Measurements from ENCODE around the gene ARL17A.
"Not testable (repeated sequence)": the region's sequence is repeated elsewhere in the genome, so short reads cannot be mapped to it uniquely, and the experiment has no call there.

ARL17A gene

GRCh38 chr17:46598344-46598931, 18.9 kb upstream of the ARL17A start:
- DNase-seq (ENCODE audit: low spot score); H3K4me3 ChIP-seq (ENCODE audit: severe bottlenecking); ATAC-seq (ENCODE audit: low read depth): not testable (repeated sequence)

GRCh38 chr17:46591332-46591731, 11.8 kb upstream of the ARL17A start:
- not testable (repeated sequence) for DNase-seq (ENCODE audit: low spot score); H3K9me3 ChIP-seq (ENCODE audit: severe bottlenecking); H3K27ac ChIP-seq (ENCODE audit: poor library complexity, severe bottlenecking); H3K4me3 ChIP-seq (ENCODE audit: severe bottlenecking); H3K4me1 ChIP-seq (ENCODE audit: insufficient read depth, poor library complexity, severe bottlenecking); H3K36me3 ChIP-seq (ENCODE audit: low read depth); H3K27me3 ChIP-seq (ENCODE audit: insufficient read depth, poor library complexity, severe bottlenecking)
- peak; percentile 44; the same call in 1 of the 3 replicates for ATAC-seq (ENCODE audit: low read depth)

More at GRCh38 chr17:46598344-46598931, 18.9 kb upstream of the ARL17A start:
- H3K9me3 ChIP-seq (ENCODE audit: severe bottlenecking); H3K27ac ChIP-seq (ENCODE audit: poor library complexity, severe bottlenecking); H3K36me3 ChIP-seq (ENCODE audit: low read depth); H3K27me3 ChIP-seq (ENCODE audit: insufficient read depth, poor library complexity, severe bottlenecking); H3K4me1 ChIP-seq (ENCODE audit: insufficient read depth, poor library complexity, severe bottlenecking): not testable (repeated sequence)

- H3K4me3 ChIP-seq (ENCODE audit: severe bottlenecking); H3K36me3 ChIP-seq (ENCODE audit: low read depth); H3K9me3 ChIP-seq (ENCODE audit: severe bottlenecking); H3K27me3 ChIP-seq (ENCODE audit: insufficient read depth, poor library complexity, severe bottlenecking); H3K27ac ChIP-seq (ENCODE audit: poor library complexity, severe bottlenecking); H3K4me1 ChIP-seq (ENCODE audit: insufficient read depth, poor library complexity, severe bottlenecking); DNase-seq (ENCODE audit: low spot score): not testable (repeated sequence)
- ATAC-seq (ENCODE audit: low read depth): peak; percentile 82
Observed at GRCh38 chr17:46590157-46591146, 11.0 kb upstream of the ARL17A start, which contains the start of gene NSF. TSS of gene NSF (plus strand) at chr17:46590669. CDS start at chr17:46590776, 107 bp downstream.

GRCh38 chr17:46585444-46585843, 6.0 kb upstream of the ARL17A start:
- not testable (repeated sequence) for H3K27ac ChIP-seq (ENCODE audit: poor library complexity, severe bottlenecking); ATAC-seq (ENCODE audit: low read depth); H3K9me3 ChIP-seq (ENCODE audit: severe bottlenecking); DNase-seq (ENCODE audit: low spot score); H3K27me3 ChIP-seq (ENCODE audit: insufficient read depth, poor library complexity, severe bottlenecking); H3K36me3 ChIP-seq (ENCODE audit: low read depth); H3K4me1 ChIP-seq (ENCODE audit: insufficient read depth, poor library complexity, severe bottlenecking); H3K4me3 ChIP-seq (ENCODE audit: severe bottlenecking)

- not testable (repeated sequence) for H3K27ac ChIP-seq (ENCODE audit: poor library complexity, severe bottlenecking); H3K27me3 ChIP-seq (ENCODE audit: insufficient read depth, poor library complexity, severe bottlenecking); H3K4me3 ChIP-seq (ENCODE audit: severe bottlenecking)
Observed at GRCh38 chr17:46580082-46580481, 591 bp upstream of the ARL17A start.

GRCh38 chr17:46571796-46572195, 7.7 kb downstream of the ARL17A start:
- not testable (repeated sequence) for H3K4me3 ChIP-seq (ENCODE audit: severe bottlenecking); H3K36me3 ChIP-seq (ENCODE audit: low read depth); H3K4me1 ChIP-seq (ENCODE audit: insufficient read depth, poor library complexity, severe bottlenecking); H3K27ac ChIP-seq (ENCODE audit: poor library complexity, severe bottlenecking); DNase-seq (ENCODE audit: low spot score); ATAC-seq (ENCODE audit: low read depth); H3K27me3 ChIP-seq (ENCODE audit: insufficient read depth, poor library complexity, severe bottlenecking); H3K9me3 ChIP-seq (ENCODE audit: severe bottlenecking)

More at GRCh38 chr17:46580082-46580481, 591 bp upstream of the ARL17A start:
- not testable (repeated sequence) for H3K36me3 ChIP-seq (ENCODE audit: low read depth); DNase-seq (ENCODE audit: low spot score); ATAC-seq (ENCODE audit: low read depth); H3K9me3 ChIP-seq (ENCODE audit: severe bottlenecking); H3K4me1 ChIP-seq (ENCODE audit: insufficient read depth, poor library complexity, severe bottlenecking)

GRCh38 chr17:46566980-46567379, 12.5 kb downstream of the ARL17A start:
- H3K27me3 ChIP-seq (ENCODE audit: insufficient read depth, poor library complexity, severe bottlenecking); H3K9me3 ChIP-seq (ENCODE audit: severe bottlenecking); H3K4me1 ChIP-seq (ENCODE audit: insufficient read depth, poor library complexity, severe bottlenecking); H3K27ac ChIP-seq (ENCODE audit: poor library complexity, severe bottlenecking); H3K36me3 ChIP-seq (ENCODE audit: low read depth); ATAC-seq (ENCODE audit: low read depth); H3K4me3 ChIP-seq (ENCODE audit: severe bottlenecking); DNase-seq (ENCODE audit: low spot score): not testable (repeated sequence)

- not testable (repeated sequence) for H3K36me3 ChIP-seq (ENCODE audit: low read depth); H3K27ac ChIP-seq (ENCODE audit: poor library complexity, severe bottlenecking); H3K9me3 ChIP-seq (ENCODE audit: severe bottlenecking); DNase-seq (ENCODE audit: low spot score); H3K27me3 ChIP-seq (ENCODE audit: insufficient read depth, poor library complexity, severe bottlenecking); H3K4me3 ChIP-seq (ENCODE audit: severe bottlenecking); H3K4me1 ChIP-seq (ENCODE audit: insufficient read depth, poor library complexity, severe bottlenecking); ATAC-seq (ENCODE audit: low read depth)
Observed at GRCh38 chr17:46566284-46566683, 13.2 kb downstream of the ARL17A start.

GRCh38 chr17:46560048-46560447, 19.4 kb downstream of the ARL17A start:
- not testable (repeated sequence) for H3K9me3 ChIP-seq (ENCODE audit: severe bottlenecking); ATAC-seq (ENCODE audit: low read depth)

GRCh38 chr17:46559155-46559554, 20.3 kb downstream of the ARL17A start:
- not testable (repeated sequence) for H3K9me3 ChIP-seq (ENCODE audit: severe bottlenecking)

More at GRCh38 chr17:46560048-46560447, 19.4 kb downstream of the ARL17A start:
- H3K36me3 ChIP-seq (ENCODE audit: low read depth); H3K27ac ChIP-seq (ENCODE audit: poor library complexity, severe bottlenecking); DNase-seq (ENCODE audit: low spot score); H3K27me3 ChIP-seq (ENCODE audit: insufficient read depth, poor library complexity, severe bottlenecking); H3K4me1 ChIP-seq (ENCODE audit: insufficient read depth, poor library complexity, severe bottlenecking); H3K4me3 ChIP-seq (ENCODE audit: severe bottlenecking): not testable (repeated sequence)

GRCh38 chr17:46548607-46549006, 30.9 kb downstream of the ARL17A start:
- H3K9me3 ChIP-seq (ENCODE audit: severe bottlenecking); H3K27ac ChIP-seq (ENCODE audit: poor library complexity, severe bottlenecking); ATAC-seq (ENCODE audit: low read depth); H3K4me1 ChIP-seq (ENCODE audit: insufficient read depth, poor library complexity, severe bottlenecking); H3K4me3 ChIP-seq (ENCODE audit: severe bottlenecking); H3K36me3 ChIP-seq (ENCODE audit: low read depth); H3K27me3 ChIP-seq (ENCODE audit: insufficient read depth, poor library complexity, severe bottlenecking): not testable (repeated sequence)
- peak; percentile 6 for DNase-seq (ENCODE audit: low spot score)

More at GRCh38 chr17:46559155-46559554, 20.3 kb downstream of the ARL17A start:
- not testable (repeated sequence) for H3K27ac ChIP-seq (ENCODE audit: poor library complexity, severe bottlenecking); DNase-seq (ENCODE audit: low spot score); H3K36me3 ChIP-seq (ENCODE audit: low read depth); H3K27me3 ChIP-seq (ENCODE audit: insufficient read depth, poor library complexity, severe bottlenecking); H3K4me3 ChIP-seq (ENCODE audit: severe bottlenecking); ATAC-seq (ENCODE audit: low read depth); H3K4me1 ChIP-seq (ENCODE audit: insufficient read depth, poor library complexity, severe bottlenecking)

Data from RWPE2 (cell line).